Pancreas (tissue), 10 donors: ENCODE results near the gene WWOX. TPM values are rescaled to one million over a fixed set of nuclear protein-coding genes. Genes with fewer than 3 reads are reported as not detected.
A peak's percentile ranks its signal among the peaks of the same experiment; 100 is the strongest.

ENCODE experiments used
- ATAC-seq, 4 donors: fragments of 200-7000 bp; cut with Tn5 transposase; one replicate each; pipeline versions ENCODE4 v1.8.0 to v1.9.1; 2020; ENCODE audit warnings: mild to moderate bottlenecking in 4 of 4, moderate library complexity in 4 of 4
- DNase-seq, 6 donors: peaks; one replicate each; pipeline ENCODE4 v3.0.0-alpha.2; 2020
- FAIRE-seq: peaks from 2 replicates; lab custom pipeline; 2012; peaks lifted over from hg19 to GRCh38; lab: Jason Lieb, UNC
- H3K27ac ChIP-seq, 4 donors: fragments of 200-600 bp; sonication (generic); 1 replicate in 3 of 4; 2 replicates in 1 of 4; pipeline versions ENCODE4 v1.5.0 to v1.8.0; 2020
- H3K27me3 ChIP-seq, 4 donors: fragments of 200-600 bp; one replicate each; pipeline ENCODE4 v1.8.0; 2021
- H3K36me3 ChIP-seq, 3 donors: fragments of 200-600 bp; sonication (generic) in 1 of 3; one replicate each; pipeline versions ENCODE4 v1.5.0 to v1.8.0; 2020 to 2021
- H3K4me1 ChIP-seq, 3 donors: fragments of 200-600 bp; one replicate each; pipeline ENCODE4 v1.8.0; 2021
- H3K4me3 ChIP-seq, 4 donors: fragments of 200-600 bp; sonication (generic) in 2 of 4; one replicate each; pipeline versions ENCODE4 v1.5.0 to v1.8.0; 2020 to 2021
- H3K9me3 ChIP-seq, 4 donors: fragments of 200-600 bp; one replicate each; pipeline ENCODE4 v1.8.0; 2021
- CTCF ChIP-seq, 4 donors: fragments of 200-600 bp; sonication (generic) in 3 of 4; IDR thresholded peaks; one replicate each; pipeline versions ENCODE4 v1.5.0 to v1.8.0; 2021; ENCODE audit warnings: antibody characterized with exemption in 4 of 4
- WGBS, 2 donors: extraction: QIAGEN DNeasy Blood & Tissue Kit; methylation state at CpG; one replicate each; pipeline ENCODE4 v1.1.7; 2013; 5-methylcytosine and 5-hydroxymethylcytosine counted together
- intact Hi-C, 3 donors: fragments of 100-400 bp; cut with DNase I; formaldehyde crosslinking; loops; one replicate each; pipeline versions ENCODE4 v1.11.1 to v1.14.2; 2022
- polyA plus RNA-seq, 2 donors: library from polyadenylated mRNA; stranded (reverse); fragments of 200-250 nt; gene quantifications; one replicate each; pipeline ENCODE4 v1.2.3, GENCODE V29; 2013
- total RNA-seq, 6 donors: library from RNA; stranded (reverse); fragmentation: NEBNext Ultra II Directional in 4 of 6; extraction: Animal tissue kit (Norgen Biotek cat#: 25700) in 4 of 6; gene quantifications; one replicate each; pipeline versions ENCODE4 v1.2.1 to v1.2.4, GENCODE V29; 2021 to 2023
- donor health status: healthy with polysubstance abuse.
- donor health status: DM: no; HTN: no; CAD: no; lungs with moderate emphysema.
- donor health status: DM: no; HTN: no; CAD: no.
- donor health status: control.
- donor health status: control.
- donor health status: Bipolar disorder and iron deficiency.
- donor health status: DM: yes; HTN: yes; CAD: no.
- donor health status: DM: no; HTN: no; CAD: no.
- donor health status: DM: no; HTN: no; CAD: no.
- donor health status: DM: yes; HTN: yes; CAD: no.

The WWOX gene
- total and polyA plus RNA-seq, 8 donors = 6.8 to 14.4 (median 10.8) TPM

- Histone ChIP-seq H3K27ac (no peak overlapping the region), H3K4me1 (no peaks in the 10 kb centered on the region), H3K9me3 (no peaks in the 10 kb centered on the region), H3K27me3 (no peaks in the 10 kb centered on the region), H3K36me3 (no peaks in the 10 kb centered on the region), H3K4me3 (no peak overlapping the region)
- ATAC-seq = no peak
- intact Hi-C loops = no loop called here
- FAIRE-seq = no peak
- DNase-seq = no peak
- TF ChIP-seq CTCF (IDR thresholded peaks at IDR 0.05) = no peak
- WGBS, 2 donors = 91 to 100% methylated on average over 2 of the region's 2 CpGs
These were observed 283.7 kb downstream of the WWOX start for GRCh38 chr16:78383118-78383517.

GRCh38 chr16:78385086-78385805 is 285.8 kb downstream of the WWOX start:
- Histone ChIP-seq H3K9me3 (no peaks in the 10 kb centered on the region), H3K36me3 (no peaks in the 10 kb centered on the region), H3K4me1 (no peaks in the 10 kb centered on the region), H3K27me3 (no peaks in the 10 kb centered on the region), H3K4me3 (no peak overlapping the region), H3K27ac (no peak overlapping the region)
- DNase-seq (no peak), ATAC-seq (no peak), FAIRE-seq (no peak)
- no peak for TF ChIP-seq CTCF (IDR thresholded peaks at IDR 0.05)
- WGBS, 2 donors = 62 to 71% methylated on average over 7 of the region's 7 CpGs
- intact Hi-C loops = no loop called here

DNA sequence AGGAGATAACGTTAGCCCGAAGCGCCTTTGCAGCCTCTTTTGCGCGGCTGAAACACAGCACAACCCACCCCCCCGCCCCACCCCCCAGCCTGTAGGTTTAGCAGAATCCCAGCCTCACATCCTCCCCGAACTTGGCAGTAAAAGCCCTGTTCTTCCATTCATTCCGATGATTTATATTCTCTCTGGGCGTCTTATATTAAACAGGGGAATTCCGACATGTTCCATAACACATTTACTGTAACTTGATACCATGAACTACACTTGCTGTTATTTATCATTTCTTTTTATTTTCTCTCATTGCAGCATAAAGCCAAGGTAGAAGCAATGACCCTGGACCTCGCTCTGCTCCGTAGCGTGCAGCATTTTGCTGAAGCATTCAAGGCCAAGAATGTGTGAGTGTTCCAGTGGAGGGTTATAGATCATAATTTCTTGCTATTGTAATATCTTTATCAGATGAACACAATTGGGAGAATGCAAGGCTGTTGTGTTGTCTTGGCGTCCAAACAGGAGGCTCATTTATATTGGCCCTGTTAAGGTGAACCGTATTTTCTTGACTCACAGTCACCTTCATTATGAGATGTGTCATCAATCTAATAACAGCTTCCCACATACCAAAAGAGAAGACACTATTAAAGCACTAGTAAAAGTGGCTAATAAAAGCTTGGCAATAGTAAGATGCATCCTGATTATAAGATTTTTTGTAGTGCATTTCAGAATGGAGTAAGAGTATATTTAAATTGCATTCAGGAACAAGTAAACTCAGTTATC is 287.3 kb downstream of the WWOX start:
- intact Hi-C loops = no loop called here
- FAIRE-seq (no peak), DNase-seq (no peak), ATAC-seq (peak in 1 of 4 donors; percentile 36)
- WGBS, 2 donors = 70 to 76% methylated on average over 15 of the region's 15 CpGs
- Histone ChIP-seq H3K27me3 (no peaks in the 10 kb centered on the region), H3K4me3 (no peak overlapping the region), H3K9me3 (no peaks in the 10 kb centered on the region), H3K36me3 (no peaks in the 10 kb centered on the region), H3K27ac (no peak overlapping the region), H3K4me1 (no peaks in the 10 kb centered on the region)
- TF ChIP-seq CTCF (IDR thresholded peaks at IDR 0.05) = no peak

DNA sequence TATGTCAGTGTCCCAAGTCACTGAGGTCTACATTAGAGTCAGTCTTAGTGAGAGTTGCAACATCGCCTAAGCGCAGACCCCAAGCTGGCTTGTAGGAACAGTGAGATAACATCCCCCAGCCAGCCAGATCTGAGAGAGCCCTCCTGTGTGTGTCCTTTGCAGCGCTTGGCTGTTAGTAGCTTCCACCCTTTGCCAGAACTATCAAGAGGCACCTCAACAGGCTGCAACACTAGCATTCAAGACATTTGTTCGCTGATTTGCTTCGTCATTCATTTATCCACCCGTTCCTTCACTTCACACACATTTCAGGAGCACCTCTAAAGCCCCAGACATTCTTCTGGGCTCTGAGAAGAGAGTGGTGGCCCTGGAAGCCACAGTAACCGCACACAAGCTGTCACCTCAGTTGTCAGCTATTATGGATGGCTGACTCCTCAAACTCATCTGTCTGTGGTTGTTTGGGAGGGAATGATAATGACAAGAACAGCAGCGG is 289.6 kb downstream of the WWOX start:
- H3K27me3 ChIP-seq = no peaks in the 10 kb centered on the region
- 91 to 92% methylated on average over 8 of the region's 8 CpGs for WGBS, 2 donors
- no peaks in the 10 kb centered on the region for H3K4me1 ChIP-seq
- H3K9me3 ChIP-seq = no peaks in the 10 kb centered on the region
- intact Hi-C loops = no loop called here
- H3K36me3 ChIP-seq = no peaks in the 10 kb centered on the region
- no peak for TF ChIP-seq CTCF (IDR thresholded peaks at IDR 0.05)
- H3K27ac ChIP-seq = no peak overlapping the region
- no peak overlapping the region for H3K4me3 ChIP-seq
- FAIRE-seq = no peak
- ATAC-seq = no peak
- DNase-seq = no peak
